GM19324 (cell line): ENCODE measurements around the gene AFF3.

Experiments
- ATAC-seq: cut with Tn5 transposase; IDR thresholded peaks from one replicate; pipeline ENCODE4 v1.9.1; 2021; ENCODE audit warnings: mild to moderate bottlenecking, moderate library complexity; ENCODE audit not compliant: unreplicated experiment, low FRiP score

AFF3 gene

GRCh38 chr2:99812426-99812825, 330.0 kb downstream of the AFF3 start:
- no peak for ATAC-seq

GRCh38 chr2:99811544-99811943, 330.8 kb downstream of the AFF3 start:
- ATAC-seq = no peak

GRCh38 chr2:99810225-99810624, 332.2 kb downstream of the AFF3 start:
- no peak for ATAC-seq

- no peak for ATAC-seq
These were observed 333.0 kb downstream of the AFF3 start for GRCh38 chr2:99809259-99809900.

- no peak for ATAC-seq
These were observed 333.8 kb downstream of the AFF3 start for GRCh38 chr2:99808361-99809200.

GRCh38 chr2:99806758-99807157, 335.6 kb downstream of the AFF3 start:
- ATAC-seq = no peak

- no peak for ATAC-seq
These were observed 336.4 kb downstream of the AFF3 start for GRCh38 chr2:99805930-99806476.

GRCh38 chr2:99803846-99804245, 338.5 kb downstream of the AFF3 start:
- ATAC-seq = no peak

GRCh38 chr2:99802734-99803133, 339.7 kb downstream of the AFF3 start:
- ATAC-seq = no peak

GRCh38 chr2:99801327-99801901, 341.0 kb downstream of the AFF3 start:
- ATAC-seq = no peak

GRCh38 chr2:99797475-99797874, 344.9 kb downstream of the AFF3 start:
- ATAC-seq = no peak

GRCh38 chr2:99794414-99794813, 348.0 kb downstream of the AFF3 start:
- no peak for ATAC-seq

GRCh38 chr2:99793022-99793421, 349.4 kb downstream of the AFF3 start:
- no peak for ATAC-seq

- ATAC-seq = no peak
These were observed 352.5 kb downstream of the AFF3 start for GRCh38 chr2:99789849-99790248.

GRCh38 chr2:99787769-99788382, 354.5 kb downstream of the AFF3 start:
- no peak for ATAC-seq

- no peak for ATAC-seq
These were observed 355.6 kb downstream of the AFF3 start for GRCh38 chr2:99786636-99787390.

- ATAC-seq = no peak
These were observed 357.4 kb downstream of the AFF3 start for GRCh38 chr2:99784946-99785345.

GRCh38 chr2:99784282-99784681, 358.1 kb downstream of the AFF3 start:
- ATAC-seq = no peak

- ATAC-seq = no peak
These were observed 362.1 kb downstream of the AFF3 start for GRCh38 chr2:99780276-99780675.

GRCh38 chr2:99779276-99779675, 363.1 kb downstream of the AFF3 start:
- ATAC-seq = no peak
